NCI-H82 treated with DMSO at 0.1 percent for 48 hours (cell line): ENCODE data around the gene TIAM1.

ENCODE experiments used
- DNase-seq: peaks from one replicate; lab custom pipeline; 2025; ENCODE audit not compliant: unreplicated experiment; lab: John Stamatoyannopoulos, UW

Gene TIAM1

DNA sequence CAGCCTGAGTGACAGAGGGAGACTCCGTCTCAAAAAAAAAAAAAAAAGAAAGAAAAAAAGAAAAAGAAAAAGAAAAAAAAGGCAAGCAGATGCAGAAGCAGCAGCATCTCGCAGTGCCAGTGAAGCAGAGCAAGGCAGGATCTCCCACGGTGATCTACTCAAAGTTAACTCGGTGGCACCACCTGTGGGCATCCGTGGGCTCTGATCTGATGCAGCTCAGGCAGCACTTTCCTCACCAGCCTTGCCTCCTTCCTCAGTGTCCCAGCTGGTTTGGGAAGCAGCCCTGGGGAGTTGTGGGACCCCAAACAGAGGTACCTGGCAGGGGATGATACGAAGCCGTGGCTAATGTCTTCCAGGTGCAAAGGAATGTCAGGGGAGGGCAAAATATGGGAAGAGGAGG lies 201.5 kb downstream of the TIAM1 start:
- no peak for DNase-seq

DNA sequence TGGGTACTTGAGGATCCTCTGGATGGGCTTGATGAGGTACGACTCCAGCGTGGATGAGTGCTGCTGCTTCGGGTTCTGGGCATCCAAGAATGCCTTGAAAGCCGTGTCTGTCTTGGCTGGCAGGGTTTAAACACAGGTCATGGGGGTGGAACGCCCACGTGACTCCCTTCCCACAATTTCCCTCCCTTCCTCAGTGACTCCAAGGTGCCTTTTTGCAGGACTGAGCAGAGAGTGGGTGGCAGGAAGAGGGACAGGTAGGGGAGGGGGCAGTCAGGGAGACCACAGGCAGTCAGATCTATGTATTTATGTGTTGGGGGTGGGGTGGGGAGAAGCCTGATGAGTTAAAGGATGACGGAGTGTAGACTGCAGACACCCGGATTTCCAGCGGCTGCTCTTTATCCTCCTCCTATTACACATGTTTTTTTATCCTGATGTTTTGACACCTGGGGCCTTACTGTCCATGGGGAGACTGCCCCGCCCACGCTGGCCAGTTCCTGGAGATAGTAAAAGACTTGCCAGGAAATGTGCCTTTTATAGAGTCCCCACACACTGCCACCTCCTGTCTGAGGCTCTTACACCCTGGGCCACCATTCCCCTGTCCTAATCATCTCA lies 202.6 kb downstream of the TIAM1 start:
- no peak for DNase-seq

DNA sequence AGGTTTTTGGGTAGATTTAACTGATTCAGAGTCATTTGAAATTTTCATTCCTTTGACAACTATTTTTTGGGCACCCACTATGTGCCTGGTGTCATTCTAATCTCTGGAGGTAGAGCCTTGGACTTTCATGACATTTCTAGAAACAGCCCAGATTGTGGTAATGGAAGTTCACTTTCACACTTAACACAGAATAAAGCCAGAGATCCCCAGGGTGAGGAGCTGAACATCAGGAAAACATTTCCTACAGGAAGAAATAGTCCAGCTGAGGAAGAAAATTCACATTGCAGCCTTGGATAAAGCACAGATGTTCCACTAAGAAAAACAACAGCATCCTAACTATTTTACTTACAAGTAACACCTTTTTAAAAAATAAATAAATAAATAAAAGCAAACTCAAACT lies 203.4 kb downstream of the TIAM1 start:
- DNase-seq: no peak

DNA sequence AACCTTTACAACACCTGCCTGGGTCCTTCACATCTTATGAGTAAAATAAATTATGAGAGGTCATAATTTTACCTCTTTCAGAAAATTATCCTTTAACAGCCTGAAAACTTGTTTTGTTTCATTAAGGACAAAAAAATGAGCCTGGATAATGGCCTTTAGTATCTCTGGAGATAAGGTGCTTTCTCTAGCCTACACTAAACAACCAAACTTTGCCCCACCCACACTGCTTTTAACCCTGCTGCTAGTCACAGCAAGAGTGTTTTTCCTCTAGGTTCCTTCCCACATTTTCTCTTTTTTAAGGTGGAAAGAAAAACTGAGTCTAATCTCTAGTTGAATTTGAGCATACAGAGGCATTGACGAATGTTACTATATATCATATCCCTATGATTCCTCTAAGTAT lies 204.0 kb downstream of the TIAM1 start:
- DNase-seq: no peak

DNA sequence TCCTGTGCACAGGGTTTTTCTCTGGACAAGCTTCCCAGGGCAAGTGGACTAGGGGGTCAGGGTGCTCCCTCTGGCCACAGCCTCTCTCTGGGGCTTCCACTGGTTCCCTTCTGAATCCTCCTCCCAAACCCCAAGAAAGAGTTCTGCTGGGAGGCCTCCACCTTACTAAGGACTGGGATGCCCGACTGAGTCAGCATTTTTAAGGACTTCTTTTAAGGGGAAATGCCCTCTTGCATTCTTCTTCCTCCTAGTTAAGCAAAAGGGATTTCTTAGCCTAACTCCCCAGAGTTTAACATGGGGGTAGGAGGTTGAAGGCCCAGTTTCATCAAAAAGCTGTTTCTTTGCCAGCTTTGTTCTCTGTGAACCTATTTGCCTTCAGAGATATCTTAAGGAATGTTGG lies 206.1 kb downstream of the TIAM1 start:
- DNase-seq: no peak

DNA sequence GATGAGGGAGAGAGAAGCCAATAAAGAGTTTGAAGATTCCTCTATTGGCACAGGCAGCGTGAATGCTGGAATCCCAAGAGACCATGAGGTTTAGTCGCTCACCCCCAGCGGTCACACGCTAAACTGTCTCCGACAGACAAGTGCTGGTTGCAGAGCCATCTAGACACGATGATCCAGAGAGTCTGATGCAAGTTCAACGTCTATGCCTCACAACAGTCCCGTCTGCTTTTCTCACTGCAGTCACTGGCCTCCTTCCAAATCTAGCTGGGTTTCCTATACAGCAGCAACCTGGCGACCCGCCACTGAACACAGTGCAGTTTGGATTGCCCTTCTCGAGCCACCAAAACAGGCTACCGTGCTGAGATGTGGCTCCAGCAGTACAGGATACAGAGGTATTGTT lies 207.2 kb downstream of the TIAM1 start:
- DNase-seq: no peak

DNA sequence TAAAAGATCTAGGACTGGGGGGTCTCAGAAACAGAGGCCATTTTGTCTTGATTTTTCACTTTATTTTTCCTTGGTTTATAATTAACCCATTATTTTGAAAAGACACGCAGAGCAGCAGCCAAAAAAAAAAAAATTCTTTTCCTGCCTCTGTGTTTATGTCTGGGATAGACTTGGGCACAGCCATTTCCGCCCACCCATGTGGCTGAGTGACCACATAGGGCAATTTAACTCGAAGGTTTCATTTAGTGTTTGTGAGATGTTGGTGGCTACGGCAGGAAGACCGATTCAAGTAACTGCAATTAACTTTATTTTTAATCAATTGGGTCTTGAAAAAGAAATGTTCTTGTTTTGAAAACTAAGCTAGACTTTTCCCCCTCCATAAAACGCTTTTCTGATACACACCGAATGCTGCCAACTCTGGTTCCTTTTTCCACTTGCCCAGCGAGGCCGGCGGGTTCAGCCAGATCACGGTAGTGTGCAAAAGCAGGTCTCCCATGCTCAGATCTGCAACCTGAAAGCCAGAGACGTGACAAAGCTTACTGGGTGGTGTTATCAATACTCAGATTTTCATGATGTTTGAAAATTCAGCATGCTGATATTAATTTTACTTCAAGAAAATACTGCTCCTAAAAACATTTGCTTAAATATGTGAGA lies 208.4 kb downstream of the TIAM1 start:
- no peak for DNase-seq

DNA sequence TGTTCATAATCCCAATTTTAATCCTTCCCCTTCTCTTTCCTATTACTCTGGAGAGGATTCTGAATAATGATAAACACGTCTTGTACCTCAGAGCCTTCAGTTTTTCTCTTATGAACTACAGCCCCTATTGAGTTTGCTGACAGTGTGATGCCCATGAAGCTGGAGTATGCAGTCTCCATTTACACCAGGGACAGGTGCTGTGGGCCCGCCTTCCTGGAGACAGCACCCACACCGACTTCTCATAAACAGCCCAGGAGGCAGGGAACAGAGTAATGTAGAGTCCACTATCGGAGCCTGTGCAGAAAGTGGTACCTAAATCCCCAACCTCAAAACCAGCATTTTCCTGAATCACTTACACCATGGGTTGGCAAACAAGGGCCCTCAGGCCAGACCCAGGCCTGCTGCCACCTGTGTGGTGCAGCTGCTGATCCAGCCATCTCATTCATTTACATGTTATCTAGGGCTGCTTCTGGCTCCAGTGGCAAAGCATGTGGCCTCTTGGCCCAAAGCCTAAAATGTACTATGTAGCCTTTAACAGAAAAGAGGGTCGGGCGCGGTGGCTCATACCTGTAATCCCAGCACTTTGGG lies 210.7 kb downstream of the TIAM1 start:
- no peak for DNase-seq

DNA sequence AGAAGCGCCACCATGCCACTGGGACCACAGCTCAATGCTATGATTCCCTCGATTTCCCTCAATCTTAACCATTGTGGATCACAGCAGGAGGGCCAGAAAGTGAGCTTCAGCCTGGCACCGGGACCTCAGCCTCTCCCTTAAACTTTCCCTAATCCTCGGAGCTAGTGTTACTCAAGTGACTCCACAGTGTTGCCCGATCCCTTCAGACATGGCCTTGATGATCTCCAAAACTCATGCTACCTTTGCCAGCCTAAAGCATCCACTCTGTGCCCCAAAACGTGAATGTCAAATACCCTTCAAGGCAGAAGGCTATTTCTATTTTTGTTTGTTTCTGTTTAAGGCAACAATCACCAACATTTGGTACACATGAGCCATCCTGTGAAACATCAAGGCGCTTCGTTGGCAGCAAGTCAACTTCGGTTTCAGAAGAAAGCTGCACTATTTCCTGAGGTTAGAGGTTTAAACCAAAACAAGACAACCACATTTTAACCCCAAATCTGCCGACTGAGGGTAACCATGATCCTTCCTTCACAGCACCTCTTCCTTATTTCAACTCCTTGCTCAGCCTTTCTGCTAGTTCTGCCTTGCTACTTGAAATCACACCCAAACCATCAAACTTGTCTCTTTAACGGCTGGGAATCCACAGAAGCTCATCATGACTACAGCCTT lies 211.4 kb downstream of the TIAM1 start:
- no peak for DNase-seq

DNA sequence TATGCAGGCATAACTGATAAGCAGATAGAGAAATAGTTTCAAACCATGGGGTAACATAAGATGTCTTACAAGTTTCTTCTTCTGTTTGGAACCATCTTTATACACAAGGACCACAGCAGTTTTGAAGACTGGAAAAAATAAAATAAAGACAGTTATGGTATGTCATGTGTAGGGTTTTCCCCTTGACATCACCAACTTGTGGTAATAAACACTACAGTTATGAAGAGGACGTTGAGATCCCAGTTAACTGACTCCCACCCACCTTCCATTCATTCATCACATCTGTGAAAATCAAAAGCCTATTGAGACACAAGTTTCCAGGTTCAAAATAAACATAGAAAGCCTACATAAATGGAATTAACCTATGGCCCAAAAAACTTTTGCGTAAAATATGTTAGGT lies 213.2 kb downstream of the TIAM1 start:
- no peak for DNase-seq

DNA sequence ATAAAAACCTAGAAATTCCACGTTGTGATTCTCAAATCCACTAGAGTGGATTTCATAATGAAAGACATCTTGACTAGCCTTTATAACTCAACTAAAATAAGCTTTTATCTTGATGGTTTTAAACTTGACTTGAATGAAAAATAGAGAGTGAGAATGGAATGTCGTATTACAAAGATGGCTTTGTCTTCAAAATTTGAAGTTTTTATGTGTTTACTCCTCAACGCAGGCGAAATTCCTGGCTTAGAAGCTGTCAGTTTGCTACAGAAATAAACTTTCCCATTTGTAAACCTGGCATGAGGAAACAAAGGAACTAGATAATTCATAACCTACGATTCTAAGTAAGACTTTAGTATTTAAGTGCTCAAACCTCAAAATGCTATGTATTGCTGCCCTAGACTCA lies 215.8 kb downstream of the TIAM1 start:
- DNase-seq: no peak

DNA sequence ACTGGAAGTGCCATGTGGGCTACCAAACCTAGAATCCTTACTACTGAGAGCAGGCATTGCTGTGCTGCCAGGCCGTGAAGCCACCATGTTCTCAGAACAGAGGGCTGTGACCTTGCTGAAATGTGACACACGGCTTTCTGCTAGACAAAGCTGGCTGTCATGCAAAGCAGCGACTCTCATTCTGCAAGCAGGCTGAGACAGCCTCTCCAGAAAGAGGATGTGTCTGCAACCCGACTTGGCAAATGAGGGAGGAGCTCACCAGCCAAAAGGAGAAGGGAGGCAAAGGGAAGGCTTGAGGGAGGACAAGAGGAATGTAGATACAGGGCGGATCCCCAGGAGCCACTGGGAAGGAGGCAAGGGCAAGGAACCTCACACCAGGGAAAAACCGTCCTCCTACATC lies 220.1 kb downstream of the TIAM1 start:
- no peak for DNase-seq

DNA sequence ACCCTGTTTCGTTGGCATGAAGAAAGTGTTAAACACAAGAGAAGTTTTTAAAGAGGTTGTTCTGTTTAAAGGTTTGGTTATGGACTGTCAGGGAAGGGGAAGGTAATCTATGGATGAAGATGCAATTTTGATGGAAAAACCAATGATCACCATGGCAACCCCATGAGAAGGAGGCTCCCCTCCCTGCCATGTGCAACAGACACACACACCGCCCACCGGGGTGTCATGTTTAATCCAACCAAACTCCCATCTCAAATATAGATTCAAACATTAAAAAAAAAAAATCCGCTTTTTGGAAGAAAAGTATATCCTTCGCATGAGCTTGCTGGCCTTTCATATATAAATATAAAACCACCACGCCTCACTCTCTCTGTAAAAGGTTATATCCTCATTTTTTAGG lies 224.9 kb downstream of the TIAM1 start:
- no peak for DNase-seq

DNA sequence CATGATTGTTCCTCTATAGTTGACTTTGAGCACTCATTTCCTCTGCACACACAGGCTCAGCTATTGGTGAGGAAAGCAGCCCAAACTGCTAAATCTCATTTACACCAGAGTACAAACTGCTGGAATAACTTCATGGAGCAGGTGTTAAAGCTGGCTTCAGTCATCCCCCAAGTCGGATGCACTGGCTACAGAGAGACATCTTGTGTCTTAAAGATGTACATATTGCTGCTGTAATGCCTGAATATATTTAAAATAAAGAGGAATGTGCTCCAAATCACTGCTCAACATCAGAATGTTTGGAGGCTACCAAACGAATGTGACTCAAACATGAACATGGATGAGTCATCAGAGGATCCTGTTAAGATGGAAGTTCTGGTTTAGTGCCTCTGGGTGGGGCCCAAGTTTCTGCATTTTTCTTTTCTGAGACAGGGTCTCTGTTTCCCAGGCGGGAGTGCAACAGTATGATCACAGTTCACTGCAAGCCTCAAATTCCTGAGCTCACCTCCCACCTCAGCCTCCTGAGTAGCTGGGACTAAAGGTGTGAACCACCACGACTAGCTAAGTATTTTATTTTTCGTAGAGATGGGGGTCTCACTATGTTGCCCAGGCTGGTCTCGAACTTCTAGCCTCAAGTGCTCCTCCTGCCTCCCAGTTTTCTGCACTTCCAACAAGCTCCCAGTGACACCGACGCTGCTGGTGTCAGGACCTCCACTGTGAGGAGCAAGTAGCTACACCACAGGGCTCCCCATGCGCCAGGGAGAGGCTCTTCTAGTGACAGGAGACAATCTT lies 226.7 kb downstream of the TIAM1 start:
- no peak for DNase-seq

DNA sequence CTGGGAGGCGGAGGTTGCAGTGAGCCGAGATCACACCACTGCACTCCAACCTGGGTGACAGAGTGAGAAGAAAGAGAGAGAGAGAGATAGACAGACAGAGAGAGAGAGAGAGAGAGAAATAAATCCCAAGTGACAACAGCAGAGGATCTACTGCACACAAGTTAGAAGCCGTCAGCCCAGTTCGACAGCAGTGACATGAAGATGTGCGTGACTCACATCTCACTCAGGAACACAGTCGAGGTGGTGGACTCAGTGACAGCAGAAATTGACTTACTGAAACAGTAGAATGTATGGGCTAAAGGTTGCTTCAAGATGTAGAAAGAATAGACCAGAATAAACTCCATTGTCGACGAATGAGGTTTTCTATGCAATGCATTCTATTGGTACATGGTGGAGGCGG lies 228.8 kb downstream of the TIAM1 start:
- DNase-seq: no peak

DNA sequence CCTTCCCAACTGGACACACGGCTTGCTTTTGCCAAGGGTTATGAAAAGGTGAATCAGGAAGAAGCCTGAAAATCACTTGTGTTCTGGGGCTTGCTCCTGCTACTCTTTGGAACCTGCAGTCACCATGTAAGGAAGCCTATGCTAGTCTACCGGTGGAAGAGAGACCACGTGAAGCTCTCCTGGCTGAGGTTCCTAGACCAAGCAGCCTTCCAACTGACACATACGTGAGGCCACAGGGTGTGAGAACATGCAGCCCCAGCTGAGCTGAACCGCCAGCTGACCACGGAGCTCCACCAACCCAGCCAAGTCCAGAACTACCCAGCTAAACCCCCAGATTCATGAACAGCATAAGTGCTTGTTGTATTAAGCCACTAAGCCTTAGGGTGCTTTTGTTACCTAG lies 233.0 kb downstream of the TIAM1 start:
- DNase-seq: no peak

DNA sequence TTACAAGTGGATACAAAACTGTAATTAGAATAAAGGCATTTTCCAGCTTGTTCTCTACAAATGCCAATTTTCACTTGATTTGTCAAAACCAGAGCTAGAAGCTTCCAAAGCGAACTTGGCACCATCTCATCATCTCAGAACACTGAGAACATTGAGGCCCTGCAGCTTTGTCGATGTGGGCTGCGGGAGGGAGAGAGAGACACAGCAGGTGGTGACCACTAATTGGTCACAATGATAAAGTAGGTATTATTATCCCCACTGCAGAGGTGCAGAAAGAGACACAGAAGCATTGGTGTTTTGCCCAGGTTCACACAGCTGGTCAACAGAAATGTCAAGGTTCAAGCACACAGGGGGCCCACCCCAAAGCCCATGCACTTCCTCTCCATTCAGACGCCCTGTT lies 233.6 kb downstream of the TIAM1 start:
- DNase-seq: no peak

DNA sequence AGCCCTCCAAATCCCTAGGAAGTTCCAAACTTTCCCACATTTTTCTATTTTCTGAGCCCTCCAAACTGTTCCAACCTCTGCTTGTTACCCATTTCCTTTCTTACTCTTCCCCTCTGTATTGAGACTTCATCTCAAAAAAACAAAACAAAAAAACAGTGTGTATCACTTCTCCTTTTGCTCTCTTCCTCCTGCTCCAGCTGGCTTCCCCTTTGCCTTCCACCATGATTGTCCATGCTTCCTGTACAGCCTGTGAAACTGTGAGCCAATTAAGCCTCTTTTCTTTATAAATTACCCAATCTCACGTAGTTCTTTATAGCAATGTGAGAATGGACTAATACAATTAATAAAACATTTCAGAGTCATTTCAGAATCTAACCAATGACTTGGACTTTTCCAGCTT lies 236.2 kb downstream of the TIAM1 start:
- no peak for DNase-seq

DNA sequence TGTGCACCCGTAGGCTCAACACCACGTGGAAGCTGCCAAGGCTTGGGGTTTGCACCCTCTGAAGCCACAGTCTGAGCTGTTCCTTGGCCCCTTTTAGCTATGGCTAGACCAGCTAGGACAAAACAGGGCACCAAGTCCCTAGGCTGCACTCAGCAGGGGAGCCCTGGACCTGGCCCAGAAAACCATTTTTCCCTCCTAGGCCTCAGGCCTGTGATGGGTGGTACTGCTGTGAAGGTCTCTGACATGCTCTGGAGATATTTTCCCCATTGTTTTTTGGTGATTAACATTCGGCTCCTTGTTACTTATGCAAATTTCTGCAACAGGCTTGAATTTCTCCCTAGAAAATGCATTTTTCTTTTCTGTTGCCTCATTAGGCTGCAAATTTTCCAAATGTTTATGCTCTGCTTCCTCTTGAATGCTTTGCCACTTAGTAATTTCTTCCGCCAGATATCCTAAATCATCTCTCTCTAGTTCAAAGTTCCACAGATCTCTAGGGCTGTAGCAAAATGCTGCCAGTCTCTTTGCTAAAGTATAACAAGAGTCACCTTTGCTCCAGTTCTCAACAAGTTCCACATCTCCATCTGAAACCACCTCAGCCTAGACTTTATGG lies 236.8 kb downstream of the TIAM1 start:
- DNase-seq: no peak

DNA sequence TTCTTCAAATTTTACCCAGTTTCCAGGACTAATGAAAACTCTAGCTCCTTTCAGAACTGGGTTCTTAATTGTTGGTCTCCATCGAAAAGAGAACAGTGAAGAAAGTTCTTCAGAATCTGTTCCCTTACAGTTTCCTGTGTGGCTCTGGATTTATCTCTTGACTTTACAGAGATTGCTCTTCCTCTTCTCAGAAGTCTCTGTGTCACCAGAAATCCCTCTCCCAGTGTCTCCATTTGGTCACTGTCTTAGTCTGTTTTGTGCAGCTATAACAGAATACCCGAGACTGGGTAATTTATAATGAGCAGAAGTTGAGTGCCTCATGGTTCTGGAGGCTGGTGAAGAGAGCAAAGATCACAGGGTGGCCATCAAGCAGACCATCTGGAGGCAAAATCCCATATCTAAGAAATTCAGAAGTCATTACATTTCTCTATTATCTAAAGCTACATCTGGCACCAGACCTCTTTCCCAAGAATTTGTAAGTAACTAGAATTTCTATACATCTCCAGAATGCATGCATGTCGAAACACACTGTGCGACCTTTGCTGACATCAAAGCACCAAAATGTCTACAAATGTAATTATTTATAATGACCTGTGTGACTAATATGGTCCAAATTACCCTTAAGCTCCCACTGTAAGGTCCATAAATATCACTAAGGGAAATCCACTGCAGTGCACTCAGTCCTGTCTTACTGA lies 240.3 kb downstream of the TIAM1 start:
- no peak for DNase-seq

DNA sequence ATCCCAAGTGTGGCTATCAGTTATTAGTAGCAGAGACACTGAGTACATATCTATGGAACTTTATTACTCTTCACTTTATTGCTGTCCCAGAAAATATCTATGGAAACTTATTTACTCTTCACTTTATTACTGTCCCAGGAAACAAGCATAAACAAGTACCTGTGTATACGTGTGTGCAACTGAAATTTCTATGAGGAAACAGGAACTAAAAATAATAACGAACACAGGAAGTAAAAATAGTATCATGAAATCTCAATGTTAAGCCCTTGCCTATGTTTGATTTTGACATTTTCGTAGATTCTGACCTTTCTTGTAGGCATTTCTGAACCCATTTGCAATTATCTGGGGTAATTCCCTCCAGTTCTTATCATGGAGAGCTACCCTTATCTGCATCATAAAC lies 240.9 kb downstream of the TIAM1 start:
- no peak for DNase-seq
